ENCODE data around the gene HOMER2.

GRCh38 chr15:82895983-82896382, 56.5 kb downstream of the HOMER2 start:
- TF ChIP-seq EP300 (IDR thresholded peaks at IDR 0.05; ENCODE audit: low read depth): no peak
- no peak for TF ChIP-seq POLR2A (IDR thresholded peaks at IDR 0.05)
